Measurements from ENCODE around the gene GAS2L1.

GAS2L1 gene

GRCh38 chr22:29275819-29276565, 30.5 kb upstream of the GAS2L1 start:
- no peak for DNase-seq

GRCh38 chr22:29277927-29278326, 28.5 kb upstream of the GAS2L1 start:
- no peak for DNase-seq

GRCh38 chr22:29284196-29284595, 22.3 kb upstream of the GAS2L1 start:
- DNase-seq = no peak

- no peak for DNase-seq
These were observed 17.6 kb upstream of the GAS2L1 start for GRCh38 chr22:29288837-29289236.

- DNase-seq = no peak
These were observed 16.4 kb upstream of the GAS2L1 start for GRCh38 chr22:29290061-29290460.

- DNase-seq = no peak
These were observed 15.2 kb upstream of the GAS2L1 start for GRCh38 chr22:29291215-29291614.

- no peak for DNase-seq
These were observed 14.1 kb upstream of the GAS2L1 start for GRCh38 chr22:29292379-29292778.

- DNase-seq = no peak
These were observed 7.8 kb upstream of the GAS2L1 start for GRCh38 chr22:29298641-29299040.

GRCh38 chr22:29299136-29299900, 7.1 kb upstream of the GAS2L1 start:
- DNase-seq = no peak

- DNase-seq = no peak
These were observed 6.0 kb upstream of the GAS2L1 start for GRCh38 chr22:29300467-29300806.

GRCh38 chr22:29300807-29301601, 5.4 kb upstream of the GAS2L1 start:
- DNase-seq = no peak

- no peak for DNase-seq
These were observed 4.6 kb upstream of the GAS2L1 start for GRCh38 chr22:29301716-29302401.

GRCh38 chr22:29302402-29302680, 4.1 kb upstream of the GAS2L1 start:
- no peak for DNase-seq

- DNase-seq = no peak
These were observed 3.6 kb upstream of the GAS2L1 start for GRCh38 chr22:29302681-29303465.

GRCh38 chr22:29305836-29306174, 645 bp upstream of the GAS2L1 start:
- DNase-seq = no peak

GRCh38 chr22:29306835-29307595, 565 bp downstream of the GAS2L1 start:
- no peak for DNase-seq

- no peak for DNase-seq
These were observed 1.2 kb downstream of the GAS2L1 start for GRCh38 chr22:29307596-29308147.

- DNase-seq = no peak
These were observed 1.8 kb downstream of the GAS2L1 start for GRCh38 chr22:29308148-29308790.

GRCh38 chr22:29308791-29309262, 2.4 kb downstream of the GAS2L1 start:
- DNase-seq = no peak

GRCh38 chr22:29309332-29310064, 3.0 kb downstream of the GAS2L1 start:
- DNase-seq = no peak

All from CD4-positive, alpha-beta T cell treated with Interleukin-15 for 1 hour (primary cell).